NCI-H2081 (cell line): ENCODE results near the gene TNK2.
"Not testable (repeated sequence)": the region's sequence is repeated elsewhere in the genome, so short reads cannot be mapped to it uniquely, and the experiment has no call there.

Experiments used
- DNase-seq, 2 experiments: peaks; one replicate each; lab custom pipeline; 2025; lab: John Stamatoyannopoulos, UW

Gene TNK2

GRCh38 chr3:195850857-195851543 is 57.4 kb downstream of the TNK2 start:
- peak; percentile 92 to 97 for DNase-seq

GRCh38 chr3:195849322-195850074 is 58.9 kb downstream of the TNK2 start:
- DNase-seq: no peak

DNA sequence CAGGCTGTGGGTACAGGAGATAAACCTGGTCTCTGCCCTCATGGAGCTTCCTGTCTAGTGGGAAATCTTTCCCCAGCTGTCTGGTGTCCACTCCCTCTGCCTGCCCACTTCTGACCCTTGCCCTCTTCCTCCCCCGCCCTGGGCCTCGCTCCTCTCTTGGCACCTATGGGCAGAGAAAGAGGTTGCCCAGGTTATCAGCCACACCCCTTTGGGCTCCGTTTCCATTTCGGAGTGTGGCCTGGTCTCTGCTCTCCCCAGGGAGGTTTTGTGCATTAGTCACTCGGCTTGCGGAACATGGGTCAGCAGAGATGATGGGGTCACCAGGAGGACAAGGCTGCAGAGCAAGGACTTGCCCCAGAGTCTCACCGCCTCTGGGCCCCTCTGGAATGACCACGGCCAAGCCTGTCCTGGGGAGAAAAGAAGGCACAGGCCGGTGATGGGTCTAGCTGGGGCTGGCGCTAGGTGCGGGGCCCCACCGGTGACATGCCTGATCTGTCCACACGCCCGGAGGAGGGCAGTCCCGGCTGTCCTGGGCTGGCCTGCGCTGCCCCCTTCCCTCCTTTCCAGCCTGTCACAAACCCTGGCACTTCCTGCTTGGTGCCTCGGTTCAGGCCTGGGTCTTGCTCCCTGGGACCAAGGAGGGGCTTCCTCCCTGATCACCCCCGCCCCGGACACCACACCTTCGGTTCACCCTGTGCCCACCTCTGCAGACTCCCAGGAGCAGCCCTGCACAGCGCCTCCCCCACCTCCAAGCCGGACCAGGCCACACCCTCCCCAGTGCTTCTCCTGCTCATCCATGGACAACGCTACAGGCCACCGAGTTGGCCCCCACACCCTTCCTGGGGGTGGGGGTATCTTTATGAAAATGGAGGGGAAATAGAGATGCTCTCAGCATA is 61.0 kb downstream of the TNK2 start:
- DNase-seq: no peak

DNA sequence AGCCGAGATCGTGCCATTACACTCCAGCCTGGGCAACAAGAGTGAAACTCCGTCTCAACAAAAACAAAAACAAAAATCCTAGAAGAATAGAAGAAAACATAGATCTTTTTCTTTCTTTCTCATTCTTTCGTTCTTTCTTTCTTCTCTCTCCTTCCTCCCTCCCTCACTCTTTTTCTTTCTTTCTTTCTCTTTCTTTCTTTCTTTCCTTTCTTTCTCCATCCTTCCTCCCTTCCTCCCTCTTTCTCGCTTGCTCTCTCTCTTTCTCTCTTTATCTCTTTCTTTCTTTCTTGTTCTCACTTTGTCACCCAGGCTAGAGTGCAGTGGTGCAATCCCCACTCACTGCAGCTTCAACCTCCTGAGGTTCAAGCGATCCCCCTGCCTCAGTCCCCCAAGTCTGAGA is 62.9 kb downstream of the TNK2 start:
- no peak for DNase-seq

DNA sequence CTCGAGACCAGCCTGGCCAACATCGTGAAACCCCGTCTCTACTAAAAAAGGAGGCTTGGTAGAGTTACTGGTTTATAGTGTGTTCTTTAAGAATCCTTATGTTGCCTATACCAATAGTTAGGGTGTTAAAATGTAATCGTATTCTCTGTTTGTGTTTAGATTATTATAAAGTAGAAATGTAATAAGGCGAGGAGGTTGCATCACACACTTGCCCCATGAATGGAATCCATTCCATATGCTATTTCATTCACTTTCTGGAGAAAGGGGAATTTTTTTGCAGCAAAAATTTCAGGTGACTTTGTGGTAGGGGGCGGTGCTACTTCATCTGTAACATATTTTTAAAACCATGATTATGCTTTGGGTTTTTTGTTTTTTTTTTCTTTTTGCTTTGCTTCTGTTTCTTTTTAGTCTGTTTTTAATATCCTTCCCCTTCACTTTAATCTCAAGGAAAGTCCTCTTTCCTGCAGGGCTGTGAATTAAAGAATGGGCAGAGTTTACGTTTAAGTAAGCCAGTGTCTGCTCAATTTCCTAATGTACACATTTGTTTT is 63.6 kb downstream of the TNK2 start:
- DNase-seq: no peak

- DNase-seq: no peak
Measured at GRCh38 chr3:195839260-195840010, 68.9 kb downstream of the TNK2 start.

DNA sequence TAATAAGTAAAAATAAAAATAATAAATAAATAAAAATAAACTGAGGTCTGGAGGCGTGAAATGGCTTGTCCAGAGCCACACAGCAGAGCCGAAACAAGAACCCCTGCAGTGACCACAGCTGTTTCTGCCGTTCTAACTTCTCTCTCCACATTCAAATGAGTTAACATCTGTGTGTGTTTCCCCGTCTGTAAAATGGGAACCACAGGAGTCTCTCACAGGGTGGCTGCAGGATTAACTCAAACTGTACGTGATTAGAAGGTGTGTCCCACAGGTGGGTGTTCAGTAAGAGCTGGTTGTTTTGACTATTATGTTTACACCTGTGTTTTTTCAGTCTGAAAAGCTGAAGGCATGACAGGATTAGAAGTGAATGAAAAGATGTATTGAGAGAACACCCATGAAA is 69.6 kb downstream of the TNK2 start:
- DNase-seq: no peak

GRCh38 chr3:195836476-195837135 is 71.7 kb downstream of the TNK2 start:
- DNase-seq: no peak

DNA sequence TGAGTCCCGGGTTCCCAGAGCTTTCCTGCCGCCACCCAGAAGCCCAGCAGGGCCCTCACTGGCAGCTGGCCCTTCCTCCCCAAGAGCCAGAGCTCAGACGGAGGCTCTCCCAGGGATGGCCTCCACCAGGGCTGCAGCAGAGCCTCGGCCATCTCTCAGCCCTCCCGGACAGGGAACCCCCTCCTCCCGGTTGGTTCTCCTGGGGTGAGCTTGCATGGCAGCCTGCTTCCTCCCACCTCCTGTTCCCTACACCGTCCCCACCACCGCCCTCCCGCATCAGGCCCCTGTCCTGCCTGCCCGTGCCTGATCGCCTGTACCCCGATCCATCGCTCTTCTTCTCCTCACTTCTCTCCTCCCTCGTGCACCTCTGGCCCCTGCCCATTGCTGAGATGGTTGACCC is 72.6 kb downstream of the TNK2 start:
- no peak for DNase-seq

- DNase-seq: no peak
Measured at GRCh38 chr3:195834675-195835583, 73.4 kb downstream of the TNK2 start.

GRCh38 chr3:195829897-195830254 is 78.5 kb downstream of the TNK2 start:
- DNase-seq: no peak

- DNase-seq: no peak
Measured at GRCh38 chr3:195828762-195829161, 79.6 kb downstream of the TNK2 start.

DNA sequence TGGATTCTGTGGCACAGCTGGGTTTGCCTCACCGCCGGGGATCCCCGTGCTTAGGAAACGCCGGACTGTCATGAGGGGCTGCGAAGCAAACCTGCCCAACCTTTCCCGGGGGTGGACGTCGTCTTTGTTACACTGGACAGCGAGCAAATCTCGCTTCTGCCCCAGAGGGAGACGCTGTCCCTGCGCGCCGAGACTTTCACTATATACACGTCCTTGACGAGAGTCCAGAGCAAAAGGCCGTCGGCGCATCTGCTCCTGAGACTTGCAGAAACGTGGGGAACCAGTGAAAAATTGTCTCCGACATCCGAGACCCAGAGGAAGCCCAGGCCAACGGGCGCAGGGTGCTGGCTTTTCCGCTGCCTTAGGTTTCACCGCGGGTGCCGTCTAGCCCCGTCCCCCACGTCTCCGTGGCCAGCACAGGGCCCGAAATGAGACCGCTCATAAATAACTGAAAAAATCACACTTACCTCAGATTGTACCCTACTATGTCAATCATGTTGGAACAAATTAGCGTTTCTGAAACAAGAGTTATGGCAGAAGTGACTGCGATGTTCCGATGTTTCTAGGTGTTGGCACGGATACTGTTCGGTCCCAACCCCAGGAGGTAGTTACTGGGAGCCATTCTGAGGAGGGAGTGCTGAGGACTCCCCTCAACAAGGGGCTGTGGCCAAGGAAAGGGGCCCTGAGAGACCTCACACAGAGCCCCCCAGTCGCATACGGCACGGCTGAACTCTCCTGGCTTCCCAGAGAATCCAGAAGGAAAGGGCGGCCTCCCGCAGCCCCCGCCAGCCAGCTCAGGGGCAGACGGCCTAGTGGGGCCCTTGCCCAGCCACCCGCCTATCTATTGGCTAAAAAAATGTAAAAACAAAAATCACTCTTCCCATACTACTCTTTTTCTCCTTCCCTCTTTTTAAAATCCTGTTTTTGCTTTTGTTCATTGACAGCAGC is 82.2 kb downstream of the TNK2 start:
- no peak for DNase-seq

DNA sequence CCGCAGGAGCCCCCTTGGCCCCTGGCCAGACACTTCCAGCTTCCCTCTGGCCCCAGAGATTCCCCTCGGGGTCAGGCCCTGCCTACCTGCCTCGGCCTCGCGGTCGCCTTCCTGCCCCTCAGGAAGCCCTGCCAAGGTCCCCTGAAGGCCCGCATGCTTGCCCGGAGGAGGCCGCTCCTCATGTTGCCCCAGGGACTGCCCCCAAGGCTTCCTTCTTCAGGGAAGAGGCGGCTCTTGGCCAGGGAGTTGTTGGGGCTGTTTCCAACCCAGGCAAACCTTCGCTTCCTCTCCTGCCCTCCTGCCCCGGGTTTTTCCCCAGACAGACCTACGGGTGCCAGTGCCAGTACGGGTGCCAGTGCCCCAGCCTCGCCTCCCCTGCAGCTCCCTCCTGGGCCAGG is 83.2 kb downstream of the TNK2 start:
- no peak for DNase-seq

DNA sequence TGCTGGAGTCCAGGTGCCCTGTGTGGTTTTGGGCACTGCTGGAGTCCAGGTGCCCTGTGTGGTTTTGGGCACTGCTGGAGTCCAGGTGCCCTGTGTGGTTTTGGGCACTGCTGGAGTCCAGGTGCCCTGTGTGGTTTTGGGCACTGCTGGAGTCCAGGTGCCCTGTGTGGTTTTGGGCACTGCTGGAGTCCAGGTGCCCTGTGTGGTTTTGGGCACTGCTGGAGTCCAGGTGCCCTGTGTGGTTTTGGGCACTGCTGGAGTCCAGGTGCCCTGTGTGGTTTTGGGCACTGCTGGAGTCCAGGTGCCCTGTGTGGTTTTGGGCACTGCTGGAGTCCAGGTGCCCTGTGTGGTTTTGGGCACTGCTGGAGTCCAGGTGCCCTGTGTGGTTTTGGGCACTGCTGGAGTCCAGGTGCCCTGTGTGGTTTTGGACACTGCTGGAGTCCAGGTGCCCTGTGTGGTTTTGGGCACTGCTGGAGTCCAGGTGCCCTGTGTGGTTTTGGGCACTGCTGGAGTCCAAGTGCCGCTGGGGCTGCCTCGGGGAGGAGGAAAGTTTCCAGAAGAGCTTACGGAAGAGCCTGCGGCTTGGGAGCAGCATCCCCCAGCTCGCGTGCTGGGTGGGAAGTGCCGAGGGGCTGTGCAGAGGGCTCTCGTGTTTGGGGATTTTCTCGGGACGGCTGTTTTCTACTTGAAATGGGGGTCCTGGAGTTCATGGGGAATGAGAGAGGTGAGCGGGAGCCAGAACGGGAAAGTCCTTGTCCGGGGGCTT is 83.7 kb downstream of the TNK2 start:
- DNase-seq: not testable (repeated sequence)

- no peak for DNase-seq
Measured at GRCh38 chr3:195823999-195824398, 84.4 kb downstream of the TNK2 start.

- no peak for DNase-seq
Measured at GRCh38 chr3:195823280-195823679, 85.1 kb downstream of the TNK2 start.

DNA sequence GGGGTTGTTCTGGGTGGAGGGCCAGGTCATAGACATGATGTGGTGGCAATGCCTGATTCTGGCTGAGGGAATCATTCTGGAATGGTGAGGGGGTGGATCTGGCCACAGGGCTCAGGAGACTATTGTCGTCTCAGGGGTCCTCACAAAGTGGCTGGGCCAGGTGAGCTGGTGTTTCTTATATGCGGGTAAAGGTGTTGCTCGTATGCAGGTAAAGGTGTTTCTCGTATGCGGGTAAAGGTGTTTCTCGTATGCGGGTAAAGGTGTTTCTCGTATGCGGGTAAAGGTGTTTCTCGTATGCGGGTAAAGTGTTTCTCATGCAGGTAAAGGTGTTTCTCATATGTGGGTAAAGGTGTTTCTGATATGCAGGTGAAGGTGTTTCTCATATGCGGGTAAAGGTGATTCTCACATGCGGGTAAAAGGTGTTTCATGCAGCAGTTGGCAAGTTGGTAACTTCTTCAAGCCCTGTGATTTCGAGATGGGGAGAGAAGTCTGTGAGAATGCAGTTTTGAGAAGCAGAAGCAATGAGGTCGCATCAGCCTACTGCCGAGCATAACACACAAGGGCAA is 86.1 kb downstream of the TNK2 start:
- DNase-seq: no peak
